Gastrocnemius medialis (tissue), 4 donors: Measurements from ENCODE around the gene NUDCD3. TPM values are rescaled to one million over a fixed set of nuclear protein-coding genes. Genes with fewer than 3 reads are reported as not detected.

Source experiments
- ATAC-seq, 2 donors: fragments of 150-250 bp; one replicate each; pipeline ENCODE4 v1.9.1; 2016
- DNase-seq, 2 donors: peaks; one replicate each; pipeline ENCODE4 v3.0.0-alpha.2; 2019
- H3K27ac ChIP-seq, 4 donors: fragments of 200-600 bp; sonication (generic); 1 replicate in 1 of 4; 2 replicates in 3 of 4; pipeline ENCODE4 v1.5.1; 2016 to 2018; ENCODE audit warnings: mild to moderate bottlenecking in 2 of 4, moderate library complexity in 1 of 4
- H3K27me3 ChIP-seq, 3 donors: fragments of 200-600 bp; sonication (generic) in 2 of 3; 1 replicate in 1 of 3; 2 replicates in 2 of 3; pipeline versions ENCODE4 v1.5.1 to v1.6.0; 2016 to 2019; ENCODE audit warnings: mild to moderate bottlenecking in 1 of 3, moderate library complexity in 1 of 3
- H3K36me3 ChIP-seq, 2 donors: fragments of 200-600 bp; sonication (generic) in 1 of 2; one replicate each; pipeline ENCODE4 v1.5.1; 2017 to 2018
- H3K4me1 ChIP-seq, 2 donors: fragments of 200-600 bp; sonication (generic) in 1 of 2; one replicate each; pipeline ENCODE4 v1.5.1; 2016 to 2017; ENCODE audit warnings: mild to moderate bottlenecking in 2 of 2
- H3K4me3 ChIP-seq, 4 donors: fragments of 200-600 bp; sonication (generic) in 3 of 4; 1 replicate in 1 of 4; 2 replicates in 3 of 4; pipeline ENCODE4 v1.5.1; 2016 to 2019; ENCODE audit warnings: mild to moderate bottlenecking in 2 of 4
- H3K9me3 ChIP-seq, 3 donors: fragments of 200-600 bp; sonication (generic) in 2 of 3; 1 replicate in 1 of 3; 2 replicates in 2 of 3; pipeline ENCODE4 v1.5.1; 2016 to 2019
- POLR2A ChIP-seq, 2 donors: fragments of 450-650 bp; IDR thresholded peaks; one replicate each; pipeline ENCODE4 v1.6.1; 2017; ENCODE audit warnings: antibody characterized with exemption in 2 of 2, mild to moderate bottlenecking in 2 of 2, moderate library complexity in 2 of 2
- in situ Hi-C, 4 donors: fragments of 200-750 bp; cut with MboI; loops; one replicate each; pipeline versions ENCODE4 v1.15.0 to v1.8.0; 2017; ENCODE audit warnings: low sequenced_read_pairs in 4 of 4
- intact Hi-C: fragments of 100-400 bp; cut with DNase I; formaldehyde crosslinking; loops from one replicate; pipeline ENCODE4 v1.15.1; 2023; ENCODE audit warnings: low total_unique reads
- total RNA-seq, 4 donors: library from RNA; depleted of rRNA; stranded (reverse); fragments of >200 nt; gene quantifications; one replicate each; pipeline versions ENCODE4 v1.1.0 to v1.2.3, GENCODE V29; 2016
- TF ChIP-seq, protein P1 (sequence below), 5 experiments: fragments of 450-650 bp in 3 of 5; fragments of 200-600 bp in 2 of 5; sonication (generic) in 2 of 5; IDR thresholded peaks in 4 of 5; conservative IDR thresholded peaks in 1 of 5; 1 replicate in 4 of 5; 2 replicates in 1 of 5; pipeline ENCODE4 v1.5.1; 2016 to 2019; ENCODE audit warnings: antibody characterized with exemption in 5 of 5, mild to moderate bottlenecking in 3 of 5, moderate library complexity in 3 of 5

NUDCD3 gene
- total RNA-seq, 4 donors from 2014 or later, result 76.2 to 93.4 (median 77.0) TPM

DNA sequence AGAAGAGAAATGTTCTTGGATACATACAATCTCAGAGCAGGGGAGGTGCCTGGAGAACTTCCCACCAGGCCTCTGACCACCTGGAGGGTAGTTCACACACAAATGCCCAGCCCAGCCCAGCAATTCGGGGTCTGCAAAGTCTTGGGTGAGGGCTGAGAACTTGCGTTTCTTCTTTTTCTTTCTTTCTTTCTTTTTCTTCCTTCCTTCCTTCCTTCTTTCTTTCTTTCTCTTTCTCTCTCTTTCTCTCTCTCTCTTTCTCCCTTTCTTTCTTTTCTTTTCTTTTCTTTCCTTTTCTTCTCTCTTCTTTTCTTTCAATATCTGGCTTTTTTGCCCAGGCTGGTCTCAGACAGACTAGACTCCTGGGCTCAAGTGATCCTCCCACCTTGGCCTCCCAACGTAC lies 28.3 kb upstream of the NUDCD3 start:
- ATAC-seq, result no peak
- Histone ChIP-seq H3K36me3 (no peaks in the 10 kb centered on the region), H3K9me3 (no peaks in the 10 kb centered on the region), H3K27me3 (no peaks in the 10 kb centered on the region), H3K4me1 (no peaks in the 10 kb centered on the region), H3K4me3 (no peak overlapping the region), H3K27ac (no peak overlapping the region)
- in situ Hi-C loops, result no loop called here
- DNase-seq, result no peak
- no peak for TF ChIP-seq POLR2A (IDR thresholded peaks at IDR 0.05)
- TF ChIP-seq, protein P1, sequence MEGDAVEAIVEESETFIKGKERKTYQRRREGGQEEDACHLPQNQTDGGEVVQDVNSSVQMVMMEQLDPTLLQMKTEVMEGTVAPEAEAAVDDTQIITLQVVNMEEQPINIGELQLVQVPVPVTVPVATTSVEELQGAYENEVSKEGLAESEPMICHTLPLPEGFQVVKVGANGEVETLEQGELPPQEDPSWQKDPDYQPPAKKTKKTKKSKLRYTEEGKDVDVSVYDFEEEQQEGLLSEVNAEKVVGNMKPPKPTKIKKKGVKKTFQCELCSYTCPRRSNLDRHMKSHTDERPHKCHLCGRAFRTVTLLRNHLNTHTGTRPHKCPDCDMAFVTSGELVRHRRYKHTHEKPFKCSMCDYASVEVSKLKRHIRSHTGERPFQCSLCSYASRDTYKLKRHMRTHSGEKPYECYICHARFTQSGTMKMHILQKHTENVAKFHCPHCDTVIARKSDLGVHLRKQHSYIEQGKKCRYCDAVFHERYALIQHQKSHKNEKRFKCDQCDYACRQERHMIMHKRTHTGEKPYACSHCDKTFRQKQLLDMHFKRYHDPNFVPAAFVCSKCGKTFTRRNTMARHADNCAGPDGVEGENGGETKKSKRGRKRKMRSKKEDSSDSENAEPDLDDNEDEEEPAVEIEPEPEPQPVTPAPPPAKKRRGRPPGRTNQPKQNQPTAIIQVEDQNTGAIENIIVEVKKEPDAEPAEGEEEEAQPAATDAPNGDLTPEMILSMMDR (IDR thresholded peaks at IDR 0.05 in 4 of 5, conservative IDR thresholded peaks at IDR 0.05 in 1 of 5), result no peak
- intact Hi-C loops, result no loop called here

DNA sequence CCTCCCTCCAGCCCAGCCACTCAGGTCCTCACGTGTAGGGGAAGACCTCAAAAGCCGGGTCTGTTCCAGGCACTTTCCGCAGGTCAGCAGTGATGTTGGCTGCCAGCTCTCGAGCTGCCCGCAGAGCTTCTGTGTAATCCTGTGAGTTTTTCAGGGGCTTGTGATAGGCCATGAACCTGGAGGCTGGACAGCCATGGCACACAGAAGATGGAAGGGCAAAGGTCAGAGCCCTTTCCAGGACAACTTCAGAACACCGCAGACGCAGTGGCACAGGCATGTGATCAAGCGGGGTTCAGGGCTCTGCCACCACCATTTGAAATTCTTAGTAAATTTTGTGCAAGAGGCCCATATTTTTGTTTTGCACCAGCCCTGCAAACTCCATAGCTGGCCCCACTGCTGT lies 26.7 kb upstream of the NUDCD3 start:
- Histone ChIP-seq H3K4me1 (no peaks in the 10 kb centered on the region), H3K4me3 (no peak overlapping the region), H3K9me3 (no peaks in the 10 kb centered on the region), H3K27ac (no peak overlapping the region), H3K27me3 (no peaks in the 10 kb centered on the region), H3K36me3 (no peaks in the 10 kb centered on the region)
- ATAC-seq (no peak), DNase-seq (no peak)
- in situ Hi-C loops (no loop called here), intact Hi-C loops (no loop called here)
- TF ChIP-seq, protein P1 (IDR thresholded peaks at IDR 0.05 in 4 of 5, conservative IDR thresholded peaks at IDR 0.05 in 1 of 5), result no peak
- TF ChIP-seq POLR2A (IDR thresholded peaks at IDR 0.05), result no peak

DNA sequence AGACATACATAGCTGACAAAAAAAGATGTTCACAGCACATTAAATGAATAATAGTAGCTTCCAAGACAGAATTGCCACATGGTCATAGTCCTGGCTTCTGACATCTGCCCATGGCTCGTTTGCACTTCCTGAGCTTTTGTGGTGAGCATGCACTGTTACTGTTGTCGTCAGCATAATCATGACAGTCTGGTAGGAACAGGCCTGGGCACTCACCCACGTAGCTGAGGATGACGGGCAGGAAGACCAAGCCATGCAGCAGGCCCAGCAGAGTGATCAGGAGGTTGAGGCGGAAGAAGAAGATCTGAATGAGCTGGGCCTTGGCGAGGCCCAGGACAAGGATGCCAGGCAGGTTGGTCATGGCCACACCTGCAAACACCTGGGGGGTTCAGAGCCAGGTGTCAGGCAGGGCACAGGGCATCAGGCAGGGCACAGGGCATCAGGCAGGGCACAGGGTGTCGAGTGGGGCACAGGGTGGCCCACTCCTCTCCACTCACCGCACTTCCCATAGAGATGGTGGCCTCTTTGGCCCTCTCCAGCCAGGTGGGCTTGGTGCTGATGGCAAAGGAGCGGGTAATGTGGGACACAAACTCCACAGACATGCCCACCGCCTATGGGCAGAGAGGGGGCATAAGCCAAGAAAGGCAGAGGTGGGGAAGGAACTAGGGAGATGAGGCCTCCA lies 25.3 kb upstream of the NUDCD3 start:
- intact Hi-C loops (no loop called here), in situ Hi-C loops (no loop called here)
- no peaks in the 10 kb centered on the region for H3K27me3 ChIP-seq
- no peaks in the 10 kb centered on the region for H3K9me3 ChIP-seq
- H3K4me1 ChIP-seq, result no peaks in the 10 kb centered on the region
- H3K27ac ChIP-seq, result no peak overlapping the region
- ATAC-seq (no peak), DNase-seq (no peak)
- H3K36me3 ChIP-seq, result no peaks in the 10 kb centered on the region
- no peak overlapping the region for H3K4me3 ChIP-seq
- TF ChIP-seq, protein P1 (IDR thresholded peaks at IDR 0.05 in 4 of 5, conservative IDR thresholded peaks at IDR 0.05 in 1 of 5), result no peak
- TF ChIP-seq POLR2A (IDR thresholded peaks at IDR 0.05), result no peak

DNA sequence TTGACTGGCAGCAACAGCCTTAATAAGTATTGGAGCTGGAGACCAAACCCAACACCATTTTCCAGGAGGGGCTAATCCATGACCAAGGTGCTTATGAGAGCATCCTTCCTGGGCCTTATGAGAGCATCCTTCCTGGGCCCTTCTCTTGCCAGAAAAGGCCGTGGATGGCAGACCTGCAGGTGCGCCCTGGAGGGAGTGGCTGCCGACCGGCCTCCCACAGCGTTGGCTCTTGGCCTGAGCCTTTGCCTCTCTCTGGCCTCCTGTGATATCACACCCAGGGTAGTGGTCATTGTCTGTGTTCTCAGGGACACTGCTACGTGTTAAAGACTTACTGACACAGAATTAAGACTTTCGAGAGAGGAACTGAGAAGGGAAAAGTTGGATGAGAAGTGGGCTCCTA lies 22.3 kb upstream of the NUDCD3 start:
- in situ Hi-C loops, result no loop called here
- no peak overlapping the region for H3K4me3 ChIP-seq
- no peak for ATAC-seq

More for the DNA sequence above, 22.3 kb upstream of the NUDCD3 start:
- Histone ChIP-seq H3K4me1 (no peaks in the 10 kb centered on the region), H3K27me3 (no peaks in the 10 kb centered on the region), H3K9me3 (no peaks in the 10 kb centered on the region), H3K27ac (no peak overlapping the region), H3K36me3 (no peaks in the 10 kb centered on the region)
- no peak for TF ChIP-seq POLR2A (IDR thresholded peaks at IDR 0.05)
- TF ChIP-seq, protein P1 (IDR thresholded peaks at IDR 0.05 in 4 of 5, conservative IDR thresholded peaks at IDR 0.05 in 1 of 5), result no peak
- intact Hi-C loops, result no loop called here
- DNase-seq, result no peak
